GM12878 (cell line): ENCODE measurements around the gene SMO.

ENCODE experiments used
- HCFC1 ChIP-seq: fragments of 150-350 bp; IDR thresholded peaks from 2 replicates; pipeline ENCODE4 v1.6.1; 2014; ENCODE audit warnings: low read length
- IKZF2 ChIP-seq, 2 experiments: fragments of 450-650 bp; IDR thresholded peaks; 2 replicates each; pipeline ENCODE4 v1.6.1; 2017; ENCODE audit warnings: mild to moderate bottlenecking in 2 of 2, moderate library complexity in 2 of 2
- MEF2A ChIP-seq: IDR thresholded peaks from 2 replicates; pipeline ENCODE4 v1.6.1; 2011; ENCODE audit warnings: low read depth, mild to moderate bottlenecking, low read length, moderate library complexity; ENCODE audit not compliant: insufficient read depth
- SIN3A ChIP-seq: IDR thresholded peaks from 2 replicates; pipeline ENCODE4 v1.6.1; 2012; ENCODE audit warnings: low read depth, low read length, improper control_type of control experiment

- no peak for TF ChIP-seq MEF2A
- no peak for TF ChIP-seq IKZF2 (IDR thresholded peaks at IDR 0.05)
- no peak for TF ChIP-seq SIN3A
- no peak for TF ChIP-seq HCFC1
These were observed 68.7 kb downstream of the SMO start for GRCh38 chr7:129257168-129257567.
